GM19351 (cell line): Measurements from ENCODE around the gene RNPEP.
"Not testable (repeated sequence)": the region's sequence is repeated elsewhere in the genome, so short reads cannot be mapped to it uniquely, and the experiment has no call there.

Experiments used
- ATAC-seq: cut with Tn5 transposase; IDR thresholded peaks from one replicate; pipeline ENCODE4 v1.9.1; 2021; ENCODE audit warnings: mild to moderate bottlenecking, moderate library complexity; ENCODE audit not compliant: unreplicated experiment

Gene RNPEP

DNA sequence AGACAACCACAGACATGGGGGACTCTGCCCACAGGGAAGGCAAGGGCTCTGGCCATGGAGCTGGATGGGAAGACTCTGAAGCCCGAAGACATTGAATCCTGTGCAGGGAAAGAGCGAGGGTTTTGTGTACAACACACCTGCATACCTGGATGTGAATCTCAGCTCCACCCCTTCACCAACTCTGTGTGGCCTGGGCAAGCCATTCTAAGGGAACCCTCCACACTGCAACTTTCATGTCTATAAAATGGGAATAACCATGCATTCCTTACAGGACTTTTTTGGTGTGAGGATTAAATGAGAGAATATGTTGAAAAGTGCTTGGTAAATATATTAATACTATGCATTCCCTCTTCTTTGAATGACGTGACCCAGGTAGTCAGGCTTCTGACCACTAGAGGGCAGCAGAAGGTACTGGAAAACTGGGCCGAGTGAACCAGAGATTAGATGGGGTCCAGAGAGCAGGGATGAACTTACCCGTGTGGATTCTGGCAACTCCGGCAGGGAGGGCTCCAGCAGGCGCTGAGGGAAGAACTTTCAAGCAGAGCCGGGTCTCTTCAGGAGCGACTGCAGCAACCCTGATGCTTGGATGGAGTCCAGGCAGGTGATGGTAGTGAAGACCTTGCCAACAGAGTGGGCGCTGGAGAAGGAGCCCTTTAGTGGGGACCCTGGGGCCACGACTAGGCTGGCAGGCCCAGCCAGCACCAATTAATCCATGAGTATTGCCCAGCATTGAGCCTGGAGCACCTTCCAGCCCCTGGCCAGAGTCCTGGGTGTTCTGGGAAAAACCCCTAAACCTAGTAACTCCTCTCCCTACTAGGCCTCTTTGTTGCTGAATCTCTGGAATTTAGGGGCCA is 27.1 kb downstream of the RNPEP start:
- peak; percentile 50 for ATAC-seq

- ATAC-seq: peak; percentile 77
These were observed 27.9 kb downstream of the RNPEP start, which contains the start of gene ELF3 for GRCh38 chr1:202010180-202011015. TSS of gene ELF3 (plus strand) at chr1:202010587. CDS start at chr1:202011137, 550 bp downstream.

- no peak for ATAC-seq
These were observed 29.5 kb downstream of the RNPEP start for GRCh38 chr1:202011994-202012393.

DNA sequence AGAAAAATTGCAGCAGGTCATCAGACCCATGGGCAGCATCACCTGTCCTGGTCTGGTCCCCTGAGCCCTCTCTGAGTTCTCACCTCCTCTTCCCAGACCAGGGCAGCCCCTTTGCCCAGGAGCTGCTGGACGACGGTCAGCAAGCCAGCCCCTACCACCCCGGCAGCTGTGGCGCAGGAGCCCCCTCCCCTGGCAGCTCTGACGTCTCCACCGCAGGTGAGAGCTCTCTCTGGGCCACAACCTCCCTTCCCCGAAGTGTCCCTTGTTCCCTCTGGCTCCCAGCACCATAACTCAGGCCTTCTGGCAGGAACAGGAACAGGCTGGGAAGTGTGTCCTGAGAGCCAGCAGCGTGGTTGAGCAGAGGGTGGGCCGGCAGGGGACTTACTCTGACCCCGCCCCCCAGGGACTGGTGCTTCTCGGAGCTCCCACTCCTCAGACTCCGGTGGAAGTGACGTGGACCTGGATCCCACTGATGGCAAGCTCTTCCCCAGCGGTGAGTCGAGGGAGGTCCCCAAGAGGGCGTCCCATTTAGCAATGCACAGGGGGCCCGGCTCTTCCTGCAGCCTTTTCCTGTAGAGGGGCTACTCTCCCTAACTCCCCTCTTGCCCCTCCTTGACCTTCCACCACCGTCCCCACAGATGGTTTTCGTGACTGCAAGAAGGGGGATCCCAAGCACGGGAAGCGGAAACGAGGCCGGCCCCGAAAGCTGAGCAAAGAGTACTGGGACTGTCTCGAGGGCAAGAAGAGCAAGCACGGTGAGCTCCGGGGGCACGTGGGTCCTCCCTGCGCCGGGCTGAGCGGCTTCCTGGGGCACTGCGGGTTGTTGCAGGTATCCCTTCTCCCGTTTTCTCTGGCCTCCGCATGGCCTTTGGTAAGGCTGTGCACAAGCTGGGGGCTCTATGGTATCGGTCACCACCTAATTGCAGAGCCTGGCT is 30.4 kb downstream of the RNPEP start:
- ATAC-seq: no peak

- ATAC-seq: no peak
These were observed 31.2 kb downstream of the RNPEP start for GRCh38 chr1:202013603-202014002.

- ATAC-seq: no peak
These were observed 31.6 kb downstream of the RNPEP start for GRCh38 chr1:202014060-202014459.

- no peak for ATAC-seq
These were observed 32.6 kb downstream of the RNPEP start for GRCh38 chr1:202014915-202015661.

DNA sequence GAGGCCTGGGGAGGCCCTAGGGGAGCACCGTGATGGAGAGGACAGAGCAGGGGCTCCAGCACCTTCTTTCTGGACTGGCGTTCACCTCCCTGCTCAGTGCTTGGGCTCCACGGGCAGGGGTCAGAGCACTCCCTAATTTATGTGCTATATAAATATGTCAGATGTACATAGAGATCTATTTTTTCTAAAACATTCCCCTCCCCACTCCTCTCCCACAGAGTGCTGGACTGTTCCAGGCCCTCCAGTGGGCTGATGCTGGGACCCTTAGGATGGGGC is 33.2 kb downstream of the RNPEP start:
- ATAC-seq: no peak

DNA sequence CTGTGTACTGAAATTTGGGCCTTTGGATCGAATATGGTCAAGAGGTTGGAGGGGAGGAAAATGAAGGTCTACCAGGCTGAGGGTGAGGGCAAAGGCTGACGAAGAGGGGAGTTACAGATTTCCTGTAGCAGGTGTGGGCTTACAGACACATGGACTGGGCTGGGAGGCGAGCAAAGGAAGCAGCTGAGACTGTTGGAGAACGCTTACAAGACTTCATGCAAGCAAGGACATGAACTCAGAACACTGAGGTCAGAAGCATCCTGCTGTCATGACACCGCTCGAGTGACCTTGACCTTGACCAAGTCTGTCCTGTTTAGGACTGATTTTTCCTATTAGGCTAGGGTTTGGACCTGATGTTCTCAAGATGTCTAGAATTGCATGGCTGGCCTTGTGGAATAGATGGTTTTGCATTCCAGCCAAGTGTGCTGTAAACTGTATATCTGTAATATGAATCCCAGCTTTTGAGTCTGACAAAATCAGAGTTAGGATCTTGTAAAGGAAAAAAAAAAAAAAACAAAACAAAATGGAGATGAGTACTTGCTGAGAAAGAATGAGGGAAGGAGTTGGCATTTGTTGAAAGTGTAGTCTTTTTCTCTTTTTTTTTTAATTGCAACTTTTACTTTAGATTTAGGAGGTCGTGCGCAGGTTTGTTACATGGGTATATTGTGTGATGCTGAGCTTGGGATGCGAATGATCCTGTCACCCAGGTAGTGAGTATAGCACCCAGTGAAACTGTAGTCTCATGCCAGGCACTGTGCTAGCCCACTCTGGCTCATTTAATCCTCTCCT is 33.8 kb downstream of the RNPEP start:
- no peak for ATAC-seq

DNA sequence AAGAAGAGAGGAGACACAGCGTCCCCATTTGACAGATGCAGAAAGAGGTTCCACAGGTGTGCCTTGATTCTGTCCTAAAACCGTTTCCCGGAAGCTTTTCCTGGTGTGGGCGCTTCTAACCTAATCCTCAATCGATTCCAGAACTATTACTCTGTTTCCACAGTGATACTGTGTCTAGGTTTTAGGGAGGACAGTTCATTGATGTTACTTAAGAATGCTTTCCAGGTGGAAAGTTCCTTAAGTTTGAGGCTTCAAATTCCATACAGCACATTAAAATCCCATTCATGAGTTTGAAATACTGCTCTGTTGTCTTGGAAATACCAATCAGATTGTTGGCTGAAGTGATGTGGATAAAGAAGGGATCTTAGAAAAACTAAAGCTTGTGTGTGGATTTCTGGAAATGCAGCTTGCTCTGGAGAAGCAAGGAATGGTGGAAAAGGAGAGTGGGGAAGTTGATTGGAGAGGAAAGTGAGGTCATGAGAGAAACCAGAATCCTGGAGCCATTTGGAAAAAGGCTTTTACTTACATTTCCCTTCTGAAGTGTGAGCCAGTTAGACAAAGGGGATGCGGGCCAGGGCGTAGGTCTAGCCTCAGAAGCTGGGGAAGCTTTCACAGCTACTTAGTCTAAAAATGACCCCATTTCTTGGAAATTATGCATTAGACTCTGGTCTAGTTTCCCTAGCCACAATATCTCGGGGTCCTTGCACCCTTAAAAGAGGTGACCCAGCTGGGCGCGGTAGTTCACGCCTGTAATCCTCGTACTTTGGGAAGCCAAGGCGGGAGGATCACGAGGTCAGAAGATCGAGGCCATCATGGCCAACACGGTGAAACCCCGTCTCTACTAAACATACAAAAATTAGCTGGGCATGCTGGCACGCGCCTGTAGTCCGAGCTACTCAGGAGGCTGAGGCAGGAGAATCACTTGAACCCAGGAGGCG is 34.6 kb downstream of the RNPEP start:
- no peak for ATAC-seq

- ATAC-seq: no peak
These were observed 35.5 kb downstream of the RNPEP start for GRCh38 chr1:202017749-202018467.

- ATAC-seq: no peak
These were observed 36.2 kb downstream of the RNPEP start for GRCh38 chr1:202018468-202019234.

DNA sequence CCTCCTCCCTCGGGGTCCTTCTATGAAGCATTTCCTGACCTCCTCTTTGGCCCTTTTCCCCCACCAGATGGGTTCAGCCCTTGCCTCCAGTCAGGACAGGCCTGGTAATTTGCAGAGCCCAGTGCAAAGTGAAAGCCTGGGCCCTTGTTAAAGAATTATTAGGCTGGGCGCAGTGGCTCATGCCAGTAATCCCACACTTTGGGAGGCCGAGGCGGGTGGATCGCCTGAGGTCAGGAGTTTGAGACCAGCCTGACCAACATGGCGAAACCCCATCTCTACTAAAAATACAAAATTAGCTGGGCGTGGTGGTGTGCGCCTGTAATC is 36.7 kb downstream of the RNPEP start:
- not testable (repeated sequence) for ATAC-seq

- ATAC-seq: no peak
These were observed 40.6 kb downstream of the RNPEP start for GRCh38 chr1:202023001-202023433.

GRCh38 chr1:202029171-202029665 is 46.8 kb downstream of the RNPEP start:
- no peak for ATAC-seq

- ATAC-seq: no peak
These were observed 47.3 kb downstream of the RNPEP start for GRCh38 chr1:202029727-202030126.

- ATAC-seq: no peak
These were observed 49.3 kb downstream of the RNPEP start for GRCh38 chr1:202031796-202032195.
